ENCODE data around the gene EIF4G2. TPM values are rescaled to one million over a fixed set of nuclear protein-coding genes. Genes with fewer than 3 reads are reported as not detected.
"Not testable (repeated sequence)": the region's sequence is repeated elsewhere in the genome, so short reads cannot be mapped to it uniquely, and the experiment has no call there.

EIF4G2 gene
- total RNA-seq, 1 donor from 2014 or later: 528 TPM

- no peak for DNase-seq (ENCODE audit: low read depth)
- no peak overlapping the region for H3K4me3 ChIP-seq (ENCODE audit: low read depth, low read length)
- TF ChIP-seq, protein P1, sequence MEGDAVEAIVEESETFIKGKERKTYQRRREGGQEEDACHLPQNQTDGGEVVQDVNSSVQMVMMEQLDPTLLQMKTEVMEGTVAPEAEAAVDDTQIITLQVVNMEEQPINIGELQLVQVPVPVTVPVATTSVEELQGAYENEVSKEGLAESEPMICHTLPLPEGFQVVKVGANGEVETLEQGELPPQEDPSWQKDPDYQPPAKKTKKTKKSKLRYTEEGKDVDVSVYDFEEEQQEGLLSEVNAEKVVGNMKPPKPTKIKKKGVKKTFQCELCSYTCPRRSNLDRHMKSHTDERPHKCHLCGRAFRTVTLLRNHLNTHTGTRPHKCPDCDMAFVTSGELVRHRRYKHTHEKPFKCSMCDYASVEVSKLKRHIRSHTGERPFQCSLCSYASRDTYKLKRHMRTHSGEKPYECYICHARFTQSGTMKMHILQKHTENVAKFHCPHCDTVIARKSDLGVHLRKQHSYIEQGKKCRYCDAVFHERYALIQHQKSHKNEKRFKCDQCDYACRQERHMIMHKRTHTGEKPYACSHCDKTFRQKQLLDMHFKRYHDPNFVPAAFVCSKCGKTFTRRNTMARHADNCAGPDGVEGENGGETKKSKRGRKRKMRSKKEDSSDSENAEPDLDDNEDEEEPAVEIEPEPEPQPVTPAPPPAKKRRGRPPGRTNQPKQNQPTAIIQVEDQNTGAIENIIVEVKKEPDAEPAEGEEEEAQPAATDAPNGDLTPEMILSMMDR (conservative IDR thresholded peaks at IDR 0.05; ENCODE audit: low read depth, low read length): no peak
Measured at GRCh38 chr11:10828402-10828801, 19.7 kb upstream of the EIF4G2 start.

DNA sequence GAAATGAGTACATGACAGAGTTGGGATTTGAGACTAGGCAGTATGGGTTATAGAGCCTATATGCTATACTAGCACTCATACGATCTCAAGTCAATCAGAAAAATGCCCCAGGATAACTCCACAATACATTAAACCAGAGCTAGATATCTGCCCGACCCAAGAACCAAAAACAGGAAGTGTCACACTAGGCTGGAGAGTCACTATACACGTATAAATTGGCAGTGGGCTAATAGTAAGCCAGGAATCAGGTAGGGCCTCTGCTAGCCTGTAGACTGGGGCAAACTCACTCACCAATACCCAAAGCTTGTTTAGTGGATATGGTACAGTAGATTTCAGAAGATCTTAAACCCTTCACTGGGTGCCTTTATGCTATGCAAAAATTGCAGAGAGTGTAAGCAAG lies 16.2 kb upstream of the EIF4G2 start:
- TF ChIP-seq, protein P1 (conservative IDR thresholded peaks at IDR 0.05; ENCODE audit: low read depth, low read length): no peak
- no peak overlapping the region for H3K4me3 ChIP-seq (ENCODE audit: low read depth, low read length)
- DNase-seq (ENCODE audit: low read depth): no peak

GRCh38 chr11:10823152-10823579 lies 14.4 kb upstream of the EIF4G2 start:
- TF ChIP-seq, protein P1 (conservative IDR thresholded peaks at IDR 0.05; ENCODE audit: low read depth, low read length): no peak
- DNase-seq (ENCODE audit: low read depth): no peak
- H3K4me3 ChIP-seq (ENCODE audit: low read depth, low read length): no peak overlapping the region

- not testable (repeated sequence) for H3K4me3 ChIP-seq (ENCODE audit: low read depth, low read length)
Measured at GRCh38 chr11:10822491-10822890, 13.8 kb upstream of the EIF4G2 start.

GRCh38 chr11:10818594-10818993 lies 9.9 kb upstream of the EIF4G2 start:
- DNase-seq (ENCODE audit: low read depth): no peak
- TF ChIP-seq, protein P1 (conservative IDR thresholded peaks at IDR 0.05; ENCODE audit: low read depth, low read length): no peak
- H3K4me3 ChIP-seq (ENCODE audit: low read depth, low read length): no peak overlapping the region

More at GRCh38 chr11:10822491-10822890, 13.8 kb upstream of the EIF4G2 start:
- DNase-seq (ENCODE audit: low read depth): not testable (repeated sequence)

GRCh38 chr11:10813945-10814344 lies 5.2 kb upstream of the EIF4G2 start:
- TF ChIP-seq, protein P1 (conservative IDR thresholded peaks at IDR 0.05; ENCODE audit: low read depth, low read length): no peak
- H3K4me3 ChIP-seq (ENCODE audit: low read depth, low read length): no peak overlapping the region
- DNase-seq (ENCODE audit: low read depth): no peak

DNA sequence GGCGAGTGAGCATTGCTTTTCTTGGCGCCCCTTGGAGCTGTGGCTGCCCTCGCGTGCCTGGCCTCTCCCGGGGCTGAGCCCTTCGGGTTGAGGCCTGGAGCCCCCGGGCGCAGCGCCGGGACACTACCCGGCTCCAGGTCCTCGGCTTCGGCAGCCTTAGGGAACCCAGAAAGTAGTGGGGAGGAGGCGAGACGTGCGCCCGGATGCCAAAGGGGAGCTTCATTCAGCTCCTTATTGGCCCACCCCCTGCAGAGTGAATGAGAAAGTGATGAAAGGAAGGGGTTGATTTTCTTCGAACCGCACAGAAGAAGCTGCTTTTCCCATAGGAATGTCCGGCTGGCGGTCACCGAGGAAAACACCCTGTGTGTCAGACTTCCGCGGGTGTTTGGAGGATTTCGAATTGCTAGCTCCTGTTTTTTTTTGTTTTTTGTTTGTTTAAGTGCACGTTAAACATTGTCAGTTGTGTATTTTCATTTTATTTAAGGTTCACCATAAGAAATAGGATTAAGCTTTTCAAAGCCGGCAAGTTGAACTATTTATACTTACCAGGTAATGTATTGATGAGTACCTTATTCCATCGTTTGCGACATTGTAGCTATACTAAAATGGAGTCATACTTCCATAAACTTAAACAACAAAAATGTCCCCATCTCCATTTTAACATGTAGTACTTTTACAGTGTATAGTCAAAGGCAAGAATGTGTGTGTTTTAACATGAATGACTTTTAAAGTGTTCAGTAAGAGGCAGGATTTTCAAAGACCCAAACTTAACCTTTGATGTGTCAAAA lies 841 bp upstream of the EIF4G2 start:
- no peak for DNase-seq (ENCODE audit: low read depth)
- H3K4me3 ChIP-seq (ENCODE audit: low read depth, low read length): peak overlapping the region; percentile 83
- TF ChIP-seq, protein P1 (conservative IDR thresholded peaks at IDR 0.05; ENCODE audit: low read depth, low read length): no peak

All from epithelial cell of proximal tubule (primary cell).